Testis (tissue), 2 donors: Measurements from ENCODE around the gene TIGD3.

Source experiments
- POLR2A ChIP-seq: fragments of 450-650 bp; IDR thresholded peaks from one replicate; pipeline ENCODE4 v1.6.1; 2017; ENCODE audit warnings: antibody characterized with exemption, mild to moderate bottlenecking, moderate library complexity
- TF ChIP-seq, protein P1 (sequence below), 3 experiments: fragments of 450-650 bp in 2 of 3; fragments of 200-600 bp in 1 of 3; sonication (generic) in 1 of 3; IDR thresholded peaks; one replicate each; pipeline ENCODE4 v1.5.1; 2016 to 2019; ENCODE audit warnings: antibody characterized with exemption in 3 of 3, mild to moderate bottlenecking in 2 of 3, moderate library complexity in 1 of 3

DNA sequence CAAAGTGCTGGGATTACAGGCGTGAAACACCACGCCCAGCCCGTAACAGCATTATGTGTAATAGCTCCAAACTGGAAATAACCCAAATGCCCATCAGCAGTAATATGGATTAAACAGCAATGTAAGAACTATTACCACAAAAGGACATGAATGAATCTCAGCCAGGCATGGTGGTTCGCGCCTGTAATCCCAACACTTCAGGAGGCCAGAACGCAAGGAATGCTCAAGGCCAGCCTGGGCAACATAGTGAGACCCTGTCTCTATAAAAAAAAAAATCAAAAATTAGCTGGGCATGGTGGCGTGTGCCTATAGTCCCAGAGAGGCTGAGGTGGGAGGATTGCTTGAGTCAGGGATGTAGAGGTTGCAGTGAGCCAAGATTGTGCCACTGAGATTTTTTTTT is 24.0 kb upstream of the TIGD3 start:
- TF ChIP-seq, protein P1, sequence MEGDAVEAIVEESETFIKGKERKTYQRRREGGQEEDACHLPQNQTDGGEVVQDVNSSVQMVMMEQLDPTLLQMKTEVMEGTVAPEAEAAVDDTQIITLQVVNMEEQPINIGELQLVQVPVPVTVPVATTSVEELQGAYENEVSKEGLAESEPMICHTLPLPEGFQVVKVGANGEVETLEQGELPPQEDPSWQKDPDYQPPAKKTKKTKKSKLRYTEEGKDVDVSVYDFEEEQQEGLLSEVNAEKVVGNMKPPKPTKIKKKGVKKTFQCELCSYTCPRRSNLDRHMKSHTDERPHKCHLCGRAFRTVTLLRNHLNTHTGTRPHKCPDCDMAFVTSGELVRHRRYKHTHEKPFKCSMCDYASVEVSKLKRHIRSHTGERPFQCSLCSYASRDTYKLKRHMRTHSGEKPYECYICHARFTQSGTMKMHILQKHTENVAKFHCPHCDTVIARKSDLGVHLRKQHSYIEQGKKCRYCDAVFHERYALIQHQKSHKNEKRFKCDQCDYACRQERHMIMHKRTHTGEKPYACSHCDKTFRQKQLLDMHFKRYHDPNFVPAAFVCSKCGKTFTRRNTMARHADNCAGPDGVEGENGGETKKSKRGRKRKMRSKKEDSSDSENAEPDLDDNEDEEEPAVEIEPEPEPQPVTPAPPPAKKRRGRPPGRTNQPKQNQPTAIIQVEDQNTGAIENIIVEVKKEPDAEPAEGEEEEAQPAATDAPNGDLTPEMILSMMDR (IDR thresholded peaks at IDR 0.05): no peak
- no peak for TF ChIP-seq POLR2A
